ENCODE data around the gene OBP2A.
"Not testable (repeated sequence)": the region's sequence is repeated elsewhere in the genome, so short reads cannot be mapped to it uniquely, and the experiment has no call there.

Gene OBP2A

GRCh38 chr9:135512241-135512603 is 33.7 kb upstream of the OBP2A start:
- DNase-seq = no peak

- DNase-seq = no peak
Measured at GRCh38 chr9:135512904-135513303, 33.0 kb upstream of the OBP2A start.

- no peak for DNase-seq
Measured at GRCh38 chr9:135513351-135513846, 32.5 kb upstream of the OBP2A start.

- DNase-seq = not testable (repeated sequence)
Measured at GRCh38 chr9:135513906-135514305, 32.0 kb upstream of the OBP2A start.

- no peak for DNase-seq
Measured at GRCh38 chr9:135514342-135515082, 31.4 kb upstream of the OBP2A start.

GRCh38 chr9:135515083-135515951 is 30.6 kb upstream of the OBP2A start:
- DNase-seq = no peak

GRCh38 chr9:135516132-135516860 is 29.6 kb upstream of the OBP2A start:
- DNase-seq = no peak

GRCh38 chr9:135517407-135517822 is 28.5 kb upstream of the OBP2A start:
- DNase-seq = no peak

- no peak for DNase-seq
Measured at GRCh38 chr9:135519179-135519971, 26.6 kb upstream of the OBP2A start.

- no peak for DNase-seq
Measured at GRCh38 chr9:135520916-135521607, 24.9 kb upstream of the OBP2A start, which contains the start of gene LCN1. LCN1 (plus strand) TSS chr9:135521440; CDS start chr9:135521498, 58 bp downstream.

GRCh38 chr9:135521608-135522095 is 24.3 kb upstream of the OBP2A start:
- DNase-seq = no peak

GRCh38 chr9:135522137-135522877 is 23.6 kb upstream of the OBP2A start:
- no peak for DNase-seq

GRCh38 chr9:135522931-135523330 is 23.0 kb upstream of the OBP2A start:
- DNase-seq = no peak

- DNase-seq = no peak
Measured at GRCh38 chr9:135523521-135524129, 22.3 kb upstream of the OBP2A start.

- DNase-seq = no peak
Measured at GRCh38 chr9:135524130-135524861, 21.6 kb upstream of the OBP2A start.

GRCh38 chr9:135525241-135526088 is 20.5 kb upstream of the OBP2A start:
- no peak for DNase-seq

GRCh38 chr9:135526089-135526729 is 19.7 kb upstream of the OBP2A start:
- no peak for DNase-seq

Data from NCI-H526 (cell line).